Endothelial cell of umbilical vein (primary cell): ENCODE data around the gene SUMF1. TPM values are rescaled to one million over a fixed set of nuclear protein-coding genes. Genes with fewer than 3 reads are reported as not detected.

Experiments used
- BruUV-seq: library from RNA; stranded (reverse); fragments of 400-500 nt; replicated peaks from 2 replicates; lab custom pipeline; 2021; lab: Mats Ljungman, UMichigan
- CTCF ChIA-PET: fragments of 300-600, 350-600 bp; sonication (Branson Sonifier 250); formaldehyde crosslinking; loops from one replicate; lab custom pipeline; 2021; ENCODE audit warnings: antibody characterized with exemption, inconsistent platforms; lab: Charles Lee
- POLR2A ChIA-PET: fragments of 300-600, 350-600 bp; sonication (Branson Sonifier 250); formaldehyde crosslinking; loops from one replicate; lab custom pipeline; 2021; ENCODE audit warnings: antibody characterized with exemption, inconsistent platforms; lab: Charles Lee
- DNase-seq: peaks from one replicate; pipeline ENCODE4 v3.0.0-alpha.2; 2011; ENCODE audit warnings: low read depth, low spot score
- FAIRE-seq: peaks from 2 replicates; lab custom pipeline; 2011; peaks lifted over from hg19 to GRCh38; lab: Jason Lieb, UNC
- H2AFZ ChIP-seq: 2 replicates; pipeline ENCODE4 v1.6.0; 2012; ENCODE audit warnings: low read depth, low read length, control low read depth, inconsistent platforms
- H3K27ac ChIP-seq: 2 replicates; pipeline ENCODE4 v1.5.1; 2011; ENCODE audit warnings: low read depth, mild to moderate bottlenecking, control low read depth, low read length, moderate library complexity; ENCODE audit not compliant: insufficient read depth
- H3K27me3 ChIP-seq, 2 experiments: 2 replicates each; pipeline versions ENCODE4 v1.6.0 to v1.6.1; 2011; ENCODE audit warnings: low read length in 2 of 2, mixed read lengths in 1 of 2; ENCODE audit not compliant: control insufficient read depth in 2 of 2, insufficient read depth in 2 of 2
- H3K36me3 ChIP-seq, 2 experiments: 2 replicates in 1 of 2; 3 replicates in 1 of 2; pipeline ENCODE4 v1.5.1; 2011; ENCODE audit warnings: low read length in 2 of 2, mild to moderate bottlenecking in 1 of 2, moderate library complexity in 1 of 2; ENCODE audit not compliant: control insufficient read depth in 2 of 2, insufficient read depth in 2 of 2; ENCODE audit errors: extremely low read depth in 1 of 2
- H3K4me1 ChIP-seq: 3 replicates; pipeline ENCODE4 v1.5.1; 2011; ENCODE audit warnings: mild to moderate bottlenecking, low read length; ENCODE audit not compliant: control insufficient read depth, insufficient read depth; ENCODE audit errors: extremely low read depth
- H3K4me2 ChIP-seq: 2 replicates; pipeline ENCODE4 v1.6.1; 2011; ENCODE audit warnings: low read length, control low read depth, mixed read lengths; ENCODE audit not compliant: insufficient read depth
- H3K4me3 ChIP-seq, 3 experiments: fragments of 200-600 bp in 1 of 3; sonication (generic), shearing (Covaris generic) in 1 of 3; replicated peaks in 1 of 3; 2 replicates each; pipeline ENCODE4 v1.5.1; 2011 to 2016; ENCODE audit warnings: control low read depth in 3 of 3, low read length in 3 of 3, mild to moderate bottlenecking in 2 of 3, inconsistent platforms in 1 of 3, low read depth in 1 of 3, moderate library complexity in 1 of 3; ENCODE audit not compliant: insufficient read depth in 1 of 3
- H3K79me2 ChIP-seq: 2 replicates; pipeline ENCODE4 v1.6.0; 2012; ENCODE audit warnings: low read length, inconsistent platforms; ENCODE audit not compliant: control insufficient read depth, insufficient read depth
- H3K9ac ChIP-seq: replicated peaks from 2 replicates; pipeline ENCODE3; 2011; ENCODE audit warnings: low read length, control low read depth; ENCODE audit not compliant: insufficient read depth; ENCODE audit errors: extremely low read depth
- H3K9me1 ChIP-seq: replicated peaks from 3 replicates; pipeline ENCODE4 v1.6.0; 2011; ENCODE audit warnings: mild to moderate bottlenecking, low read length; ENCODE audit not compliant: control insufficient read depth, insufficient read depth; ENCODE audit errors: extremely low read depth
- H3K9me3 ChIP-seq: replicated peaks from 2 replicates; pipeline ENCODE4 v1.5.1; 2012; ENCODE audit warnings: low read length, inconsistent platforms; ENCODE audit not compliant: control insufficient read depth, insufficient read depth
- H4K20me1 ChIP-seq: replicated peaks from 2 replicates; pipeline ENCODE3; 2011; ENCODE audit warnings: mild to moderate bottlenecking, low read length; ENCODE audit not compliant: control insufficient read depth, insufficient read depth; ENCODE audit errors: extremely low read depth
- EZH2 ChIP-seq: IDR thresholded peaks from 2 replicates; pipeline ENCODE4 v1.6.1; 2012; ENCODE audit warnings: borderline replicate concordance, low read depth, mild to moderate bottlenecking, moderate library complexity, low read length, inconsistent platforms; ENCODE audit not compliant: severe bottlenecking
- FOS ChIP-seq: IDR thresholded peaks from 2 replicates; pipeline ENCODE4 v1.6.1; 2011; ENCODE audit warnings: mild to moderate bottlenecking, low read length, moderate library complexity, borderline replicate concordance; ENCODE audit not compliant: insufficient read depth
- GATA2 ChIP-seq: IDR thresholded peaks from 2 replicates; pipeline ENCODE4 v1.7.0; 2011; ENCODE audit warnings: low read depth, mild to moderate bottlenecking, moderate library complexity, mixed read lengths, low read length; ENCODE audit not compliant: insufficient read length, insufficient read depth
- JUN ChIP-seq: IDR thresholded peaks from 2 replicates; pipeline ENCODE4 v1.6.1; 2011; ENCODE audit warnings: borderline replicate concordance, low read depth; ENCODE audit not compliant: insufficient read length, insufficient read depth
- MYC ChIP-seq: IDR thresholded peaks from one replicate; pipeline ENCODE4 v1.6.1; 2011; ENCODE audit warnings: mild to moderate bottlenecking, low read depth, low read length
- POLR2A ChIP-seq: IDR thresholded peaks from 2 replicates; pipeline ENCODE4 v1.6.1; 2012; ENCODE audit warnings: low read depth, mild to moderate bottlenecking, control low read depth, low read length
- POLR2AphosphoS5 ChIP-seq: IDR thresholded peaks from 2 replicates; pipeline ENCODE4 v1.6.1; 2012; ENCODE audit warnings: low read depth, mild to moderate bottlenecking, control low read depth, low read length, moderate library complexity; ENCODE audit not compliant: insufficient read depth
- dilution Hi-C: fragments of 300-500 bp; cut with MboI; formaldehyde crosslinking; loops from one replicate; pipeline ENCODE4 v1.15.0; 2019; ENCODE audit warnings: low sequenced_read_pairs; ENCODE audit not compliant: extremely low pct_ligation_motif_present
- intact Hi-C: fragments of 100-400 bp; cut with micrococcal nuclease; formaldehyde crosslinking; loops from one replicate; pipeline ENCODE4 v1.10.0; 2022
- polyA plus RNA-seq, 4 experiments: library from polyadenylated mRNA; depleted of rRNA in 3 of 4; stranded (reverse) in 3 of 4; unstranded in 1 of 4; fragments of >200 nt; gene quantifications; 2 replicates each; pipeline versions ENCODE4 v1.2.1 to v1.2.3, GENCODE V29; 2011 to 2012; ENCODE audit warnings: missing spikeins in 1 of 4
- total RNA-seq: library from RNA; stranded (reverse); gene quantifications from 2 replicates; pipeline ENCODE4 v1.2.3, GENCODE V29; 2021
- TF ChIP-seq, protein P1 (sequence below), 2 donors: IDR thresholded peaks; 1 replicate in 1 of 2; 2 replicates in 1 of 2; pipeline ENCODE4 v1.5.1; 2011; ENCODE audit warnings: low read length in 2 of 2, mild to moderate bottlenecking in 2 of 2, moderate library complexity in 2 of 2, control low read depth in 1 of 2, inconsistent platforms in 1 of 2, low read depth in 1 of 2; ENCODE audit not compliant: insufficient read depth in 1 of 2; ENCODE audit errors: extremely low read depth in 1 of 2
- TF ChIP-seq, protein P2 (sequence below): IDR thresholded peaks from 2 replicates; pipeline ENCODE4 v1.6.1; 2011; ENCODE audit not compliant: insufficient read depth, insufficient read length

SUMF1 gene
- total and polyA plus RNA-seq, 2 donors (not counting 3 experiments of a cell fraction or from before 2014, with no cell fraction given) = 31.5 to 46.8 TPM

DNA sequence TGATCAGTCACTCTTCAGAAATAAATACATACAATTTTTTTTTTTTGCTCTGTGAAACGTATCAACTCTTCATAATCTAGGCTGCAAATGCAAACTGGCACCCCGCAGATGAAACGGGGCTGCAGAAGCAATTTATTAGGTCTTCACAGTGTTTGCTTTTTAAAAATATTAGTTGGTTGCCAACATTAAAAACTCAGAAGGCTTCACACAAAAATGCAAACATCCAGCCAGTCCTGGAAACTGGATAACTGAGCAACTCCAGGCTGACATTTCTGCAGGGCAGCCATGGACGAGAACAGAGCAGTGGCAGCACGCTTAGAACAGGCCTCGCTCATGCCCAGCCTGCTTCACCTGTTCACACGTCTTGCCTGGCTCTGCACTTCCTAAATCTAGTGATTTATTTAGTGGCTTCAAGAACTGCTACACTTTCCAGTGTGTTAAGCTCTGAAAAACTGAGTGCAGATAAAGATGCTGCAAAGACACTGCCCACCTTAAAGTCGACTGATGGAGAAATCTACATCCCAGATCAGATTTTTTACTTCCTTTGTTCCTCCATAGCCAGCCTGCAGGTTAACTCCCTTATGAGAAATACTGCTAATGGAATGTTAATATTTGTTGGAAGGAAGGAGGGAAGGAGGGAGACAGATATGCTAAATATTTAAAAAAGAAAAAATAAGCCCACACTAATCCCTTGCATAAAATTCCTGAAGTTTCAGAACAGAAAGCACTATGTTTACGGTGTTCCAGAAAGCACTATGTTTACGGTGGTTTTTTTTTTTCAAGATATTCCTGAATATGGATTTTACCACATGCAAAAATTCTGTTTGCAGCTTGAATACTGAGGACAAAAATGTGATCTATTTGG, 110.3 kb downstream of the SUMF1 start:
- ChIA-PET CTCF (no interaction called here), POLR2A (no interaction called here)
- intact Hi-C loops (no loop called here), dilution Hi-C loops (no loop called here)
- Histone ChIP-seq H3K9me1 (no peaks in the 10 kb centered on the region), H3K9me3 (no peaks in the 10 kb centered on the region), H3K4me2 (no peak overlapping the region), H3K36me3 (peaks cover 0 to 1% of the 10 kb centered on the region in 2 experiments), H3K27me3 (no peaks in the 10 kb centered on the region), H3K9ac (no peak overlapping the region), H4K20me1 (no peaks in the 10 kb centered on the region), H3K79me2 (no peaks in the 10 kb centered on the region), H3K27ac (no peak overlapping the region), H2AFZ (no peak overlapping the region), H3K4me3 (no peak overlapping the region), H3K4me1 (peaks cover 12% of the 10 kb centered on the region)
- no peak for TF ChIP-seq FOS
- no peak for FAIRE-seq
- no TSS peak for BruUV-seq
- no peak for DNase-seq

DNA sequence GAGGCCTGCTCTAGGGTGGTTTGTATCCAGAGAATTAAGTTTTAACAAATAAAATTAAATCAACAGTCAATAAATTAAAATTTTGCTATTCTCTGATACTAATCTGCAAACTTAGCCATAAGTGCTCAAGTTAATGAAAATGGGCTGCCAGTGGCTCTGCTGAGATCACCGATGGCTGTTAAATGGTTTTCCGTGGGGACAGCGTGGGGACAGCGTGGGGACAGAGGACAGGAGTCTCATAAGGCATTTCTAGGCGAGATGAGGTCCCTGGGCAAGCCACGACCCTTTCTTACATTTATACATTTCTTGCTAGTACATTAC, 110.9 kb downstream of the SUMF1 start:
- Histone ChIP-seq H3K4me3 (no peak overlapping the region), H3K27ac (no peak overlapping the region), H3K9ac (no peak overlapping the region), H3K9me1 (no peaks in the 10 kb centered on the region), H2AFZ (no peak overlapping the region), H3K4me1 (peaks cover 17% of the 10 kb centered on the region), H3K79me2 (no peaks in the 10 kb centered on the region), H3K9me3 (no peaks in the 10 kb centered on the region), H3K36me3 (no peaks in the 10 kb centered on the region), H4K20me1 (no peaks in the 10 kb centered on the region), H3K27me3 (no peaks in the 10 kb centered on the region), H3K4me2 (no peak overlapping the region)
- dilution Hi-C loops (no loop called here), intact Hi-C loops (no loop called here)
- DNase-seq (no peak), FAIRE-seq (no peak)
- BruUV-seq = no TSS peak
- no peak for TF ChIP-seq EZH2
- no peak for TF ChIP-seq JUN
- TF ChIP-seq, protein P1, sequence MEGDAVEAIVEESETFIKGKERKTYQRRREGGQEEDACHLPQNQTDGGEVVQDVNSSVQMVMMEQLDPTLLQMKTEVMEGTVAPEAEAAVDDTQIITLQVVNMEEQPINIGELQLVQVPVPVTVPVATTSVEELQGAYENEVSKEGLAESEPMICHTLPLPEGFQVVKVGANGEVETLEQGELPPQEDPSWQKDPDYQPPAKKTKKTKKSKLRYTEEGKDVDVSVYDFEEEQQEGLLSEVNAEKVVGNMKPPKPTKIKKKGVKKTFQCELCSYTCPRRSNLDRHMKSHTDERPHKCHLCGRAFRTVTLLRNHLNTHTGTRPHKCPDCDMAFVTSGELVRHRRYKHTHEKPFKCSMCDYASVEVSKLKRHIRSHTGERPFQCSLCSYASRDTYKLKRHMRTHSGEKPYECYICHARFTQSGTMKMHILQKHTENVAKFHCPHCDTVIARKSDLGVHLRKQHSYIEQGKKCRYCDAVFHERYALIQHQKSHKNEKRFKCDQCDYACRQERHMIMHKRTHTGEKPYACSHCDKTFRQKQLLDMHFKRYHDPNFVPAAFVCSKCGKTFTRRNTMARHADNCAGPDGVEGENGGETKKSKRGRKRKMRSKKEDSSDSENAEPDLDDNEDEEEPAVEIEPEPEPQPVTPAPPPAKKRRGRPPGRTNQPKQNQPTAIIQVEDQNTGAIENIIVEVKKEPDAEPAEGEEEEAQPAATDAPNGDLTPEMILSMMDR (IDR thresholded peaks at IDR 0.05; ENCODE audit: extremely low read depth in 1 of 2, insufficient read depth in 1 of 2, low read depth in 1 of 2, low read length in 2 of 2) = no peak
- no peak for TF ChIP-seq FOS
- TF ChIP-seq, protein P2, sequence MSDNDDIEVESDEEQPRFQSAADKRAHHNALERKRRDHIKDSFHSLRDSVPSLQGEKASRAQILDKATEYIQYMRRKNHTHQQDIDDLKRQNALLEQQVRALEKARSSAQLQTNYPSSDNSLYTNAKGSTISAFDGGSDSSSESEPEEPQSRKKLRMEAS = no peak
- no peak for TF ChIP-seq GATA2
- no peak for TF ChIP-seq POLR2AphosphoS5
- TF ChIP-seq POLR2A = no peak
- no peak for TF ChIP-seq MYC
- POLR2A ChIA-PET = no interaction called here
- CTCF ChIA-PET = interaction anchor here (0.8 to 8.1 kb wide), 2 partner anchors 113 to 276 kb away, joined by 3 to 348 read pairs; no protein-coding TSS in a partner anchor
